Left cardiac atrium (tissue), 4 donors: ENCODE measurements around the gene SPEF1. TPM values are rescaled to one million over a fixed set of nuclear protein-coding genes. Genes with fewer than 3 reads are reported as not detected.
A peak's percentile ranks its signal among the peaks of the same experiment; 100 is the strongest.
"Not testable (repeated sequence)": the region's sequence is repeated elsewhere in the genome, so short reads cannot be mapped to it uniquely, and the experiment has no call there.

Experiments
- ATAC-seq, 2 donors: fragments of 200-7000 bp; cut with Tn5 transposase; one replicate each; pipeline ENCODE4 v1.9.1; 2020; ENCODE audit warnings: mild to moderate bottlenecking in 2 of 2, moderate library complexity in 2 of 2
- DNase-seq: peaks from one replicate; pipeline ENCODE4 v3.0.0-alpha.2; 2020
- intact Hi-C, 2 donors: fragments of 100-400 bp; cut with DNase I; formaldehyde crosslinking; loops; one replicate each; pipeline versions ENCODE4 v1.14.1 to v1.15.1; 2022 to 2023
- total RNA-seq, 2 donors: library from RNA; stranded (reverse); fragmentation: NEBNext Ultra II Directional; extraction: Animal tissue kit (Norgen Biotek cat#: 25700); gene quantifications; one replicate each; pipeline ENCODE4 v1.2.1, GENCODE V29; 2021
- donor health status: DM: no; HTN: yes; CAD: no.
- donor health status: DM: no; HTN: yes; CAD: no; lungs with severe emphysema.
- donor health status: DM: yes; HTN: yes; CAD: no.
- donor health status: Dilated cardiomyopathy.

The SPEF1 gene
- total RNA-seq, 2 donors from 2014 or later: not detected

DNA sequence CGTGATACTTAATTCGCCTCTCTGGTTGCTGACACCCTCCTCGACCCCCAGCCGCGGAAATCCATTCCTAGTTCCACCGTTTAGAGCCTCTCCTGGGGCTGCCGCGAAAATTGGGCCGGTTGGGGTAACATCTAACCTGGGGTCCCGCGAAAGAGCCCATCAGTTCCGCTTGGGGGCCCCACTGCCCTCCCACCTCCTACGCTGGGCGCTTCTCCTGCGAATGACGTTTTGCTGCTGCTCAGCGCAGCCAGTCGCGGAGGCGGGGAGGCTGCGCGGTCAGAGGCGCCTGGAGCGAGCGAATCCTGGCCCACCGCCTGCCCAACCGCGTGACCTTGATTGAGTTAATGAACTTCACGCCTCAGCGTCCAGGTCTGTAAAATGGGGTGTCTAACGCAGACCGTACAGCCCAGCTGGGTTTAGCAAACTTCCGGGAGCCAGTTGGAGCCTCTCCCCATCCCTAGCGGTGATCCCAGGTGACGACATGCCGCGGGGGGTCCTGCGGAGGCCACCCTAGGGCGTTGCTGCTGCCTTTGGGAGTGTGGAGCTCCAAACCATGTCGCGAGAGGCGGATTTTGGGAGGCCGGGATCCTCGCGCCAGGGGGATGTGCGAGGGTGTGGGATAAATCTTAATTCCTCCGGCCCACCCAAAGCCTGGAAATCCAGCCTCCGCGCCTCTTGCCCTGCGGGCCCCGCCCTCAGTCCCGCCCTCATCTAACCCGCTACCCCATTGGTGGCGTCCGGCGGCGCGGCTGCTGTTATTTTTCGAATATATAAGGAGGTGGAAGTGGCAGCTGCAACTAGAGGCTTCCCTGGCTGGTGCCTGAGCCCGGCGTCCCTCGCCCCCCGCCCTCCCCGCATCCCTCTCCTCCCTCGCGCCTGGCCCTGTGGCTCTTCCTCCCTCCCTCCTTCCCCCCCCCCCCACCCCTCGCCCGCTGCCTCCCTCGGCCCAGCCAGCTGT lies 14.5 kb upstream of the SPEF1 start, which contains the start of gene CDC25B:
Gene CDC25B (plus strand): TSS at position 800 of the 958 bp plus-strand sequence. CDS start 222 bp downstream, outside the sequence.
- intact Hi-C loops: no loop called here
- DNase-seq: peak; percentile 97
- peak; percentile 96 to 97 for ATAC-seq

DNA sequence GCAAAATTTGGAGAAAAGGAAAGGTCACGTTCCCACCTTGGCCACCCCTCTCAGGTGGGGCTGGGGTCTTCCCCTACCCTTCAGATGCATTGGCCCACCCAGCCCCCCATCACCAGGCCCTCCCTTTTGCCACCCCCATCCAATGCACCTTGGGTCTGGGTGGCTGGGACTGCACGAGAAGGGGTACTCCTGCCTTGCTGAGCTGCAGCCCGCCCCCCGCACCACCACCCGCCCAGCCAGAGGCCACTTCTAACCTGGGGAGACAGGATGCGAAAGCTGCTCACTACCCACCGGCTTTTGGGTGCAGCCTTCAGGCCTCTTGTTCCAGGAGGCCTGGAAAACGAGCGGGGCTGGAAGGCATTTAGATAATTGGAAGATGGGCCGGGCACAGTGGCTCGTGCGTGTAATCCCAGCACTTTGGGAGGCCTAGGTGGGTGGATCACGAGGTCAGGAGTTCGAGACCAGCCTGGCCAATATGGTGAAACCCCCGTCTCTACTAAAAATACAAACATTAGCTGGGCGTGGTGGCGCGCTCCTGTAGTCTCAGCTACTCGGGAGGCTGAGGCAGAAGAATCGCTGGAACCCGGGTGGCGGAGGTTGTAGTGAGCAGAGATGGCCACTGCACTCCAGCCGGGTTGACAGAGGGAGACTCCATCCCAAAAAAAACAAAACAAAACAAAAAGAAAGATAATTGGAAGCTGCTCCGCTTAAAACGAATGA lies 13.6 kb upstream of the SPEF1 start:
- intact Hi-C loops: no loop called here

DNA sequence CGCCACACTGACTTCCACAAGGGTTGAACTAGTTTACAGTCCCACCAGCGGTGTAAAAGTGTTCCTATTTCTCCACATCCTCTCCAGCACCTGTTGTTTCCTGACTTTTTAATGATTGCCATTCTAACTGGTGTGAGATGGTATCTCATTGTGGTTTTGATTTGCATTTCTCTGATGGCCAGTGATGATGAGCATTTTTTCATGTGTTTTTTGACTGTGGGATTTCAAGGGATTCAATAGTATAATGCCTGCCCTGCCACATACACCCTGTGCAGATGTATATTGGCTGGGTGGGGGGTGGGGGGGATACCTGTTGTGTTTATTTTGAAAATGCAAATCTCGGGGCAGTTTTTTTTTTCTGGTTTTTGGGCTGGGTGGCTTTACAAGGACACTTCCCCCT lies 12.9 kb upstream of the SPEF1 start:
- ATAC-seq, intact Hi-C loops, DNase-seq: not testable (repeated sequence)

More for the DNA sequence above, 13.6 kb upstream of the SPEF1 start:
- no peak for DNase-seq
- no peak for ATAC-seq

DNA sequence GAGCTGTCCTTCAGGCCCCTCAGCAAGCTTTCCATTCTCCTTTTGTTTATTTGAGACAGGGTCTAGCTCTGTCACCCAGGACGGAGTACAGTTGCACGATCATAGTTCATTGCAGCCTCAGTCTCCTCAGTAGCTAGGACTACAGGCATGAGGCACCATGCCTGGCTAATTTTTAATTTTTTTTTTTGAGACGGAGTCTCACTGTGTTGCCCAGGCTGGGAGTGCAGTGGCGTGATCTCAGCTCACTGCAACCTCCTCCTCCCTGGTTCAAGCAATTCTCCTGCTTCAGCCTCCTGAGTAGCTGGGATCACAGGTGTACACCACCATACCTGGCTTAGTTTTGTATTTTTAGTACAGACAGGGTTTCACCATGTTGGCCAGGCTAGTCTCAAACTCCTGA lies 8.0 kb upstream of the SPEF1 start:
- not testable (repeated sequence) for DNase-seq, ATAC-seq
- intact Hi-C loops: loop anchor here in 1 of 2 donors (10.0 kb wide), 1 partner anchor 56 kb away; the partner anchor contains the start of gene MAVS

DNA sequence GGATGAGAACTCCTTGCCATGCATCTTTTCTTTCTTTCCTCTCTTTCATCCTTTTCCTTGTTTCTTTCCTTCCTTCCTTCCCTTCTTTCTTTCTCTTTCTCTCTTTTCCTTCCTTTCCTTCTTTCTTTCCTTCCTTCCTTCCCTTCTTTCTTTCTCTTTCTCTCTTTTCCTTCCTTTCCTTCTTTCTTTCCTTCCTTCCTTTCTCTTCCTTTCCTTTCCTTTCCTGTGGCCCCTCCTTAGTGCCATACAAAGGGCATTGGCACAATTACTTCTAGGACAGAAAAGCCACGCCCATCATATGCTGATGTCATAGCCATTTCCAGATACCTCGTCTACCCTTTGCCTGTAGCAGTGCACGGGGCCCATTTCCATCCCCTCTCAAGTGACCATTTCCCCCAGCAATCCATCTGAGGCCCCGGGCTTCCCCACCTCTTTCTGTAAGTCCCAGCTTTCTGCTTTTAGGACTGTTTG lies 7.5 kb upstream of the SPEF1 start:
- DNase-seq: peak; percentile 15
- no peak for ATAC-seq
- intact Hi-C loops: loop anchor here in 1 of 2 donors (10.0 kb wide), 1 partner anchor 56 kb away; the partner anchor contains the start of gene MAVS

DNA sequence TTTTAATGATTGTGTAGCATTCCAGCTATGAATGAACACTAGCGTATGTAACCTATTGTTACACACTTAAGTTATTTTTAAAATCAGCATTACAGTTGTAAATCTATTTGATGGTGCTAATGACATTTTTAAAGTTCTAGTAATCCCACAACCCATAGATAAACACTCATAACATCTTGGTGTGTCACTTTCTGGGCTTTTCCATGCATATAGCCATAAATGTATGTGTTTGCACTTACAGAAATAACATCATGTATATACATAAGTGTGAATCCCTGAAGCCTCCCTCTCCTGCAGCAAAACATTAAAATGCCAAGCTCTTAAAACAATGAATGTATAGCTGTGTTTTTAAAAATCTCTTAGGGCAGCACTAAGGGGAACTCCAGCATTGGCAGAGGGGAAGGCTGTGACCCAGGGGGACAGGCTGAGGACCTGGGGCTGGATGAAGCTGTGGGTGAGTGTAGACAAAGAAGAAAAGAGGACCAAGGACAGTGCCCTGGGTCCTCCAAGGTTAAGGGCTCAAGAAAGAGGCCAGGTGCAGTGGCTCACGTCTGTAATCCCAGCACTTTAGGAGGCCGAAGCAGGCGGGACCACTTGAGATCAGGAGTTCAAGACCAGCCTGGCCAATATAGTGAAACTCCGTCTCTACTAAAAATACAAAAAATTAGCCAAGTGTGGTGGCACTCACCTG lies 6.2 kb upstream of the SPEF1 start:
- intact Hi-C loops: loop anchor here in 1 of 2 donors (10.0 kb wide), 1 partner anchor 57 kb away; the partner anchor contains the start of gene MAVS
- DNase-seq (no peak), ATAC-seq (no peak)

DNA sequence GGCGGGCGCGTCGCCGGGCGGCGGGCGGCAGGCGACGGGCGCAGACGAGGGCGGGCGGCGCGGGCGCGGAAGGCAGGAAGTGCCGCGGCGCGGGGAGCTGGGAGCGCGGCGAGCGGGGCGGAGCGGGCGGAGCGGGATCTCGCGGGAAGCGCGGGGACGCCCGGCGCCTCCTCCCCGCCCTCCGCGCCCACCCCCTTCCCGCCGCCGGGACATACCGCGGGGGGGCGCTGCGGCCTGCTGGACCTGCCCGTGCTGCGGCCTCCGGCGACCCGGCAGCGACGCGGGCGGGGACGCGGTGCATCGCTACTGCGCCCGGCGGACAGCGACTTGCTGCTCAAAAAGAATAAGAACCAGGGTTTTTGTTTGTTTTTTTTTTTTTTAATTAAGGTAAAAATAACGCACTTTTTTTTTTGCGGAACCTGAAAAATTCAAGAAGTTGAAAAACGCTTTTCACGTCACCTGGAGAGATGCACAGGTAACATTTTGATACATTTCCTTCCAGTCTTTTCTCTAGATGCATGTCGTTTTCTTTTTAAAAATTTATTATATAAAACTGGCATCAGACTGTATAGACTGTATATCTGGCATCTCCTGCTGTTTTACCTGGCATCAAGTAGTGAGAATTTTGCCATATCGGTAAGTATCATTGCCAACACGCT lies 5.5 kb upstream of the SPEF1 start, which contains the start of gene CENPB:
Gene CENPB (minus strand): TSS at position 76 of the 659 bp plus-strand sequence. CDS start 257 bp downstream, outside the sequence.
- DNase-seq (peak; percentile 91), ATAC-seq (peak; percentile 91 to 93)
- intact Hi-C loops: loop anchor here in 1 of 2 donors (1.0 to 10.0 kb wide), 2 partner anchors 34 to 58 kb away; partner anchors contain the start of genes AP5S1 and MAVS

DNA sequence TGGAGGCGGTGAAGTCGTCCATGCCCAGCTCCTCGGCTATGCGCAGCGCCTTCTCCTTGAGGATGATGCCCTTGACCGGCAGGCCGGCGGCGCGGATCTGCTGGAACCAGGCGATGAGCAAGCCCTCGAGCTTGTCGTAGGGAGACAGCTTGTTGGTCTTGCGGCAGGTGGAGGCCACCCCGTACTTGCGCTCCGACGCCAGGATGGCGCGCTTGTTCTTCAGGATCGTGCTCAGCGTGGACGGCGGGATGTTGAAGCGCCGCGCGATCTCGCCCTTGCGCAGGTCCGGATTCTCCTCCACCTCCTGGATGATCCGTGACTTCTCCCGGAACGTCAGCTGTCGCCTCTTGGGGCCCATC lies 4.9 kb upstream of the SPEF1 start:
- peak; percentile 11 to 24 for ATAC-seq
- peak; percentile 58 for DNase-seq
- intact Hi-C loops: loop anchor here in 1 of 2 donors (1.0 to 10.0 kb wide), 2 partner anchors 34 to 59 kb away; partner anchors contain the start of genes AP5S1 and MAVS

DNA sequence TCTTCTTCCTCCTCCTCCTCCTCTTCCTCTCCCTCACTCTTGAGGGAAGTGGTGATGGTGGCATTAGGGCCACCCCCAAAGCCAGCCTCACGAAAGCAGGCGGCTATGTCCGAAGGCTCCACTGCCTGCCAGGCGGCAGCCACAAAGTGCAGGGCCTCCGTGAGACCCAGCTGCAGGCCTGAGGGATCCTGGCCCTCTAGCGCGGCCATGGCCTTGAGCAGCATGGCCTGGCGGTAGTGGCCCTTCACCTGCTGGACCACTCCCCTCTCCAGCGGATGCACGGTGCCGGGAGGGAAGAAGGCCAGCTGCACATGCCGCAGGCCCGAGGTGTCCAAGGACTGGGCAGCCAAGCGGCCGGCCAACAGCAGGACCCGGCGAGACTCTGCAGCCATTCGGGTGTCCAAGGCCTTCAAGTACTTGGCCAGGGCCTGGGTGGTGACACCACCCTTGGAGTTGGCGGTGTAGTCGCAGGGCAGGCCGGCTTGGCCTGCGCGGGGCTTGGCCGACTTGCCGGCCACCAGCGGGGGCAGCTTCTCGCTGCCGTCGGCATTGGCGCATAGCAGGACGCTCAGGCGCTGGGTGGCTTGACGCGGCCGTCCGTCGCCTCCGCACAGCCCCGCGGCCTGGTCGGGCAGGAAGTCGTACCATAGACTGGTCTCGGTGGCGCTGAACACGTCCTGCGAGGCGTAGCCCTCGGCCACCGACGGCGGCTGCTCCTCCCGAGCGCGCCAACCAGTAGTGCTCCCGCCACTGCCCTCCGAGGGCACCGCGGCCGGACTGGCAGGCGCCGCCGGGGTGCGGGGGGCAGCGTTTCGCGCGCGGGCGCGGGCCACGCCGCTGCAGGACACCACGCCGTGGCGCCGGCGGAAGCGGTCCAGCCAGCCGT lies 4.2 kb upstream of the SPEF1 start:
- DNase-seq: no peak
- peak; percentile 7 to 8 for ATAC-seq
- intact Hi-C loops: loop anchor here in 1 of 2 donors (1.0 to 10.0 kb wide), 2 partner anchors 35 to 59 kb away; partner anchors contain the start of genes AP5S1 and MAVS

DNA sequence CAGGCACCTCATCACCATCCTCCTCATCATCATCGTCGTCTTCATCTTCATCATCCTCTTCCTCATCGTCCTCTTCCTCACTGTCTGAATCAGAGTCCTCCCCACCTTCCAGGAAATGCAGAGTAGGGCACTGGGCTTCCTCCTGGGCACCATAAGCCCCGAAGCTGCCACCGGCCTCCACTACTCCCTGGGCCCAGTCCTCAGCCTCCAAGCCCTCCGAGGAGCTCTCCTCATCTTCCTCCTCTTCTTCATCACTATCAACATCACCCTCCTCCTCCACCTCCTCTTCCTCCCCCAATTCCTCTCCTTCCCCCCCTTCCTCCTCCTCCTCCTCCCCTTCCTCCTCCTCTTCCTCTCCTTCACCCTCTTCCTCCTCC lies 3.6 kb upstream of the SPEF1 start:
- no peak for DNase-seq
- intact Hi-C loops: loop anchor here (5.0 to 10.0 kb wide), 2 partner anchors 37 to 60 kb away; partner anchors contain the start of genes AP5S1 (in 1 of the 2) and MAVS (in 1 of the 2)
- ATAC-seq: no peak

DNA sequence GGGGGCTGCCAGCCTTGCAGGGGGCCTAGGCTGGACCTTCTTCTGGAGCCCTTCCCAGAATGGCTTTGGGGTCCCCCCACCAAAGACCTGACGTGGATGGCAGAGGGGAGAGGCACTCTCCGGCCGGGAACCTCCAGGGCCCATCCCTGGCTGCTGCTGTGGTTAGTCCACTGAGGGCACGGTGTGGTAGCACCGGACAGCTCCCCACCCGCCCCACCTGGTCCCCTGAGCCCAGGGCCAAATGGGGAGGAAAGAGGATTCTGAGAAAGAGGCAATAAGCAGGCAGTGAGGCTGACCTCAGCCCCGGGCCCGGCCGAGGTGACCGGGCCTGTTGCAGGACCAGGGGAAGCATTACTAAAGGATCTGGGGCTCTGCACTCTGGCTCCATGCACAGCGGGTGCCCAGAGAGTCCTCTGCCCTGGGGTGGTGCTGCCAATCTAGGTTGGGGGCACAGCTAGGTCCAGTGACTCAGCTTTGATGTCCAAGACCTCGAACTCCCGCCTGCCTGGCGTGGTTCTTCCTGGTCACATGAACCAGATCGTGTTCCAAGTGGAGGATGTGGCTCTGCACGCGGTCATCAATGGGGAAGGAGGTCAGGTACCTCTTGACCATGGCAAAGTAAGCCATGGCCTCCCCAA lies 3.1 kb upstream of the SPEF1 start:
- DNase-seq: no peak
- intact Hi-C loops: loop anchor here (5.0 to 10.0 kb wide), 2 partner anchors 38 to 60 kb away; partner anchors contain the start of genes AP5S1 (in 1 of the 2) and MAVS (in 1 of the 2)

DNA sequence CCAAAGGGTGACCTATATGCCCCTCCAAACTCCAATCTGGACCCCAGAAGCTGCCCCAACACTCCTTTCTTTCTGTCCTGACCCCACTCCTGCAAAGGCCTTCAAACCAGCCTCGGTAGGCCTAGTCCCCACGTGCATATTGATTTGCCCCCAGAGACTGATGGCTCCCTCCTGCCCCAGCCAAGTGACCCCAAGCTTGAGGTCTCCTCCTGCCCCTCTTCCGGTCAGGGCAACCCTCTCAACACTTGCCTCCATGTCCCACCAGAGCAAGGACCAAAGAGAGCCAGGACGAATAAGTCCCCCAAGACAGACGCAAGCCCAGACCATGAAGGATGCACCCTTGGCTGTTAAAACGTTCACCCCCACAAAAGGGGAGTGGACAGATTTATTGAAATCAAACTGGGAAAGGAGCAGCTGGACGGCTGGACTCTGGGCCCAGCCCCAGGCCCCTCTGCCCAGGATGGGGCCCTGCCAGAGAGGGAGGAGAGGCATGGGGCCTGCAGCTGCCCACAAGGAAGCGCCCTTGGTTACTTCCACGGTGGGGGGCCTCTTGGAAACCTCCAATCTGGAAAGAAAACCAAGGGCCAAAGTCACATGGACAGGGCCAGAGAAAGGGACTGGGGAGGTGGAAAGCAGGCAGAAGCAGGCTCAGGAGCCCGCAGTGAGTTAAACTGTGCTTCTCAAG lies 2.4 kb upstream of the SPEF1 start:
- intact Hi-C loops: loop anchor here (5.0 to 10.0 kb wide), 2 partner anchors 39 to 61 kb away; partner anchors contain the start of genes AP5S1 (in 1 of the 2) and MAVS (in 1 of the 2)
- no peak for DNase-seq
- ATAC-seq: no peak

More for the DNA sequence above, 3.1 kb upstream of the SPEF1 start:
- no peak for ATAC-seq

DNA sequence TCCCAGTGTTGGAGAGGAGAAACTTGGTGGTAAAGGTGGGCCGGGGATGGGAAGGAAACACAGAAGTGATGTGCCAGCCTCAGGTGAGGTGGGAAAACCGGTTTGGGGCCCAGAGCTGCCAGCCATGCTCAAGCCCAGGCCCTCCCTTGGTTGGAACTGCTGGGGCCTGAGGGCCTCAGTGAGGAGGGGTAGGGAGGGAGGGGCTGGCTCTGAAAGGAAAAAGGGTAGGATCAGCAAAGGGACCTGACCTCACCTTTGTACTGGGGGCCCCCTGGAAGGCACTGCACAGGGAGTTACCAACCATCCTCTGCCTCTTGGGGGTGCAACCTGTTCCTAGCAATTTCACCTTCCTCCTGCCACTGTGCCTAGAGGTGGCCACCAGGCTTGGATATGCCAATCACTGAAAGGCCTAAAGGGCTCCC lies 1.8 kb upstream of the SPEF1 start:
- DNase-seq: no peak
- ATAC-seq: no peak
- intact Hi-C loops: loop anchor here (5.0 to 10.0 kb wide), 2 partner anchors 39 to 62 kb away; partner anchors contain the start of genes AP5S1 (in 1 of the 2) and MAVS (in 1 of the 2)

DNA sequence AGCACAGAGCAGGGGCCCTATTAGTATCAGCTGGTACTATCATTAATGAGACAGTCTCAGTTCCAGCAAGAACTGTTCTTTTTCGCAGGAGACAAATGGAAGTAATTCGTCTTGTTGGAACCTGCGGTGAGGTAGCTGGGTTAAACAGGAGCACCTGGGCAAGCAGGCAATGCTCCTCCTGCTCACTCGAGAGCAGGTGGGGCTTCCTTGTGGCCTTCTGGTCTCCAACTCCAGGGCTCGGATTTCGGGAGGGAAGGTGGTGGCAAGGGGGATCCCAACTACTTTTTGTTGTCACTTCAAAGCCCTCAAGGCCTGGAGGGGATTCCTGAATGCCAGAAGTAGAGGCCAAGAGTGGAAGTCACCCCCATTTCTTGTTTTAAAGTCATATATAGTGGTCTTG lies 1.3 kb upstream of the SPEF1 start:
- intact Hi-C loops: loop anchor here (5.0 to 10.0 kb wide), 2 partner anchors 40 to 62 kb away; partner anchors contain the start of genes AP5S1 (in 1 of the 2) and MAVS (in 1 of the 2)
- no peak for ATAC-seq
- DNase-seq: no peak

DNA sequence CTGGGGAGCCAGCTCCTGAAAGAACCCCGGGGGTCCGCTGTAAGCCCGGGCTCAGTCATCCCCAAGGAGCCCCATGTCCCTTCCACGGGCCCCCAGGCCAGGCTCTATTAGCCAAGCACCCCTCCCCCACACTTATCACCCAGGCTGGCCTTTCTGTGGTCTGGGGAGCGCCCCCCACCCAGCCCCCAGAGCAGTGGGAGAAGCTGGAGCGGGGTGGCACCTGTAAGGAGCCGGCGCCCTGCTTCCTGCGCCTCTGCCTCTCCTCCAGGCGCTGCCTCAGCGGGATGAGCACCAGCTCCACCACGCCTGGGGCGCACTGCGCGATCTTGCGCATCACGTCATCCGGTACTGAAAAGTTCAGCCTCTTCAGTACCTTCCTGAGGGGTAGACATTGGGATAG lies 2.3 kb downstream of the SPEF1 start:
- DNase-seq (no peak), ATAC-seq (no peak)
- intact Hi-C loops: no loop called here
